G401.6 (cell line): ENCODE measurements around the gene MEN1.

Source experiments
- FAIRE-seq: peaks from 2 replicates; lab custom pipeline; 2012; peaks lifted over from hg19 to GRCh38; lab: Jason Lieb, UNC

The MEN1 gene

DNA sequence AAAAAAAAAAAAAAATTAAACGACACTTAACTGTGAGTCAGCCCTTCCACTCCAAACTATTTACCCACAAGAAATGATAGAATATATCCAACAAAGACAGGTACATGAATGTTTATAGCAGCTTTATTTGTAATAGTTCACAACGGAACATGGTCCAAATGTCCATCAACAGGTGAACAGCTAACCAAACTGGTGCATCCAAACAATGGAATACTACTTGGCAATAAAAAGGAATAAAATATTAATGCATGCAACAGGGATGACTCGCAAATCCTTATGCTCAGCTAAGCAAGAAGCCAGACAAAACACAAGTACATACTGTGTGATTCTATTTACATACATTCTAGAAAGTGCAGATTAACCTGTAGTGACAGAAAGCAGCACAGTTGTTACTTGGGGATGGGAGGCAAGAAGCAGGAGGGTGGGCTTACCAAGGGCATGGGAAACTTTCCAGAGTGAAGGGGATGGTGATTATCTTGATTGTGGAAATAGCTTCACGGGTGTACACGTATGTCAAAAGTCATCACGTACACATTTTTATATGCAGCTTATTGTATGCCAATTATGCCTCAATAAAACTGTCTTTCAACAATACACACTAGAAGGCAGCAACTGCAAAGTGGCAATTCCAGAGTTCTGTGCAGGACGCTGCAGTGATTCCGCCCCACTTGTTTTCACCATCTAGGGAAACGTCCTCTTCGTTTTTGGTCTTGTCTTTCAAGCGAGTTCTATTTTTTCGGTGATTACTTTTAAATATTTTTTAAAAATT lies 25.4 kb downstream of the MEN1 start:
- FAIRE-seq = no peak

DNA sequence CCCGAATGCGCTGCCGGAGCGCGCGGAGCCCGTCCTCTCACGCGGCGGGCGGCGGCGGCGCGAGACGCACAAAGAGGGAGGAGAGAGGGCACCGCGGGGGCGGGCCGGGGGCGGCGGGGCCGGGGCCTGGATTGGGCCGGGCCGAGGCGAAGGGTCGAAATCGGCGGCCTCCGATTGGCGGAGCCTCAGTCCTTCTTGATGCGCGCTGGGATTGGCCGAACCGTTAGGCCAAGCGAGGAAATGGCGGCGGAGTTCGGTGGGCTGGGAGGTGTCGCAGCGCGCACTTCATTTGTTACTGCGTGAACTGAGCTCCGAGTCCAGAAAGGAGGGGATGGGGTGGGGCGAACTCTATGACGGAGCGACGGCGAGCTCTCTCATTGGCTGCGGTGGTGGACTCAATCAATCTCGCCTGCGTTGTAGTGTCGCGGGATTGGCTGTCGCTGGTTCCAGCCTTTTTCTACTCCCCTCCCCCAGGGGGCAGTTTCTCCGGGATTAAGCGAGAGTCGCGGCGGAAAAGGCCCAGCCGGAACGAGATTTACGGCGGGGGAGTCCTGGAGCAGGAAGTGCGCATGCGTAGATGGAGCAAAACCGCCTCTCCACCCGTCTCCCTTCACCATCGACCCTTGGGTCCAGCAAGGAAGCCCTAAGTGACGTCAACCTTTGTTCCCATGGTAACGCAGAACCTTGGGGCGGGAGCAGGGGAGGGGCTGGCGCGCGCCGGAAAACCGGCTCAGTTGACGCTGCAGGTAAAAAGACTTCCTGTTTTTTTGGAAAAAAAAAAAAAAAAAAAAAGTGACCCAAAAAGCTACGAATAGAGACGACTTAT lies 31.7 kb downstream of the MEN1 start, which contains the start of gene SF1:
Gene SF1 (minus strand): TSS at position 70 of the 826 bp plus-strand sequence. CDS start 150 bp downstream, outside the sequence.
- peak; percentile 99 for FAIRE-seq

DNA sequence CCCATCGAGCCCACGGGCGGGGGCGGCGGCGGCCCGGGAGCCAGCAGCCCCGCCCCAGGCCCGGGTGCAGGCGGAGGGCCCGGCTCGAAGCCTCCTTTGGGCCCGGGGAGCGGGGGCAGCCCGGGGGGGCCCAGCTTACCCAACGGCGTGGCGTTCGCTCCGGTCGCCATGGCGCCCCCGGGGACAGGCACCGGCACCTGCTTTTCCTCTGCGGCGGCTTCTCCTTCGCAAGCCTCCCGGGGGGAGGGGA lies 32.2 kb downstream of the MEN1 start:
- no peak for FAIRE-seq

DNA sequence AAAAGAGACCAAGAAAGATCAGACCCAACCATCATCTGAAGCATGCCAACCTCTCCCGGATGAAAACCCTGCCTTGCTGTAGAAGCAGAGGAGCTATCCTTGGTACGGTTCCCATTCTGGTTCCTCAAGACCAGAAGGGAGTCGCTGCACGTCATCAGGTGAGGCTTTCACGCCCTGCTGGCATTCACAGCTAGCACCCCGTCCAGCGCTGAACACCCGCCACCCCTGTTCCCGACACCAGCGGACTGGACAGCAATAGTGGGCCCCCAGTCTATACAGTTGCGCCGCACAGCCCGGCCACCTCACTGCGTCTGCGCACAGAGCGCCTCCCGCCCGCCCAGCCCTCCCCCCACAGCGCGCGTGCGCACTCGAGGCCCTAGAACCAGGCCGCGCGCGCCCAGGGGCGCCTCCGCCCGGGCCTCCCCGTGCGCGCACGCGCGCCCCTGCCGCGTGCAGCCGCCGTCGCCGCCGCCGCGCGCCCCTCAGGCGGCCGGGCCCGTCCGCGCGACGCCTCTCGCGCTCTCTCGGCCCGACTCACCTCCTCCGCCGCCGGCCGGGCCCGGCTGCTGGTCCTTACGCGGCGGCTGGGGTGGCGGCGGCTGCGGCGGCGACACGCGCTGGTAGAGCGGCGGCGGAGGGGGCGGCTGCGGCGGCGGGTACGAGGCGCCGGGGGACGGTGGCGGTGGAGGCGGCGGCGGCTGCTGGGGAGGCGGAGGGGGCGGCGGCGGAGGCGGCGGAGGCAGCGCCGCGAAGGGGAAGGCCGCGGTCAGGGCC lies 32.7 kb downstream of the MEN1 start:
- FAIRE-seq = no peak

DNA sequence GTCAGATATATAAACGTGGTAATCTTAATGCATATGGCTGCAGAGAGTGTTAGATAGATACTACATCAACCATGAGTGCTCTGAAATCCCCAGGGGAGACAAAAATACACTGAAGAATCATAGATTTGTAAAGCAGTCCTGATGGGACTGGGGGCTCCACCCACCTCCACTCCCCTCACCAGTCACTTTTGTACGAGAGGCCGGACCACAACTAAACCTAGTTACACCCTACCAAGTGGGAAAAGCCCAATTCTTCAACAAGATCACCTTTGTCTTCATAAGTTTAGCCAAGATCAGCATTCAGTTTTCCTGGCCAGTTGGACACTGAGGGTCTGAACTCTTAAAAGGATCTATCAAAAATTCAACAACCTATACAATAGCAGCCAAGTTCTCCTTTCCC lies 33.5 kb downstream of the MEN1 start:
- no peak for FAIRE-seq

DNA sequence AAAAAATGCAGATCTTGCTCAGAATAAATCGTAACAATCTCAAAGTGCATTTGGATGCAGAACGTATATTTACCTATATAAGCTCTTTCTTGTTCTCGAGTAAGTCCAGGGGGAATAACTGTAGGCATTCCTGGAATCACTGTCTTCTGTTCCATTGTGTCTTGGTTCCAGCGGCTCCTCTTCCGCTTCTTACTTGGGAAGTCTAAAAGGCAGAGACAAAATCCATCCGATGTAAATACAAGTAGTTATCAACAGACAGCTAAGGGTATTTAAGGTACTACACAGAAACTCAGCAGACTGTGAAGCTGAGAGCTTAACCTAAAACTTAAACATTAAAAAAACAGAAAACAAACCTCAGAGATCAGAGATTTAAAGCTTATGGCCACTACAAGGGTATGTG lies 33.9 kb downstream of the MEN1 start:
- no peak for FAIRE-seq

DNA sequence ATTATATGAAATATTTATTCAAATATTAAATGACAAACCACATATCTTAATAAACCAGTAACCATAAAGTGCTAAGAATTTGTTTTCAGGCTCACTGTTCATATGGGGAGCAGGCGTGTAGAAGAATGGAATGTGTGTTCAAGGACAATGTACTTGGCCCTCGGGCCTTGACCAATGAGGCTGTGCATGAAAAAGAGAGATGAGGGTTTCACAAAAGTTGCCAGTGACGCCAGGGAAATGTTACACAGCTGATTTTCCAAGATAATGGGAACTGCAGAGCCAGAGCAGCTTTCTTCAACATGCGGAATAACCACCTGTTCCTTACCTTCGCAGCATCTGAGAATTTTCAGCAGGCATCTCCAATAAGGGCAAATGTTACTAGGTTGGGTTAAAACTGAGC lies 36.2 kb downstream of the MEN1 start:
- FAIRE-seq = no peak

DNA sequence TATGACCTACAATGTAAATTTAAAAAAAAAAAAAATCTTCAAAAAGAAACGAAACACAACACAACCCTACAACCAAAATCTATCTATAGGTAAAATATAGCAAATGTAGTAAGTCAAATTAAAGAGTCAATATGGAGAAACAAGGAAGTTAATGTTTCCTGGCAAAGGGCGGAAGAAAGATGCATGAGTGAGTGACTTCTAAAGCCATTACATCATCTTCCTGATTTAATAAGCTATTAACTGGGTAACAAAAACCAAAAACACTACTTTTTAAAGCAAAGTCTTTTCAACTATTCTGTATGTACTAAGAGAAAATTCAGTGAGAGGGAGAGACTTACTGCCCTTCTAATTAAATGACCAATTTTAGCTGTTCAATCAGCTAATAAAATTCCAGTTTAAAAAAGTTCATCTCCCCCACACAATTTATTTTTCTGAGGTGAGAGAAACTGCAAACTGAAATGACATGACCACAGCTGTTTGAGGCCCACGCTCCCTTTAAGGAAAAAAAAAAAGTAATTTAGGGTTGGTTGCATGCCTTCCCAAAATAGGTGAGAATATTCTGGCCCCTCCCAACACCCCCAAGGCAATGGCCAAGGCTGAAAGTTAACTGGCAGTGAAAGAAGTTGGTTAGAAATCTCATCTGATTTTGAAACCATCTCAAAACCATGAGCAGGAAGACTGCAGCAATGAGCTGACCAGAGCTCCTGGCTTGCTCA lies 37.9 kb downstream of the MEN1 start:
- no peak for FAIRE-seq

DNA sequence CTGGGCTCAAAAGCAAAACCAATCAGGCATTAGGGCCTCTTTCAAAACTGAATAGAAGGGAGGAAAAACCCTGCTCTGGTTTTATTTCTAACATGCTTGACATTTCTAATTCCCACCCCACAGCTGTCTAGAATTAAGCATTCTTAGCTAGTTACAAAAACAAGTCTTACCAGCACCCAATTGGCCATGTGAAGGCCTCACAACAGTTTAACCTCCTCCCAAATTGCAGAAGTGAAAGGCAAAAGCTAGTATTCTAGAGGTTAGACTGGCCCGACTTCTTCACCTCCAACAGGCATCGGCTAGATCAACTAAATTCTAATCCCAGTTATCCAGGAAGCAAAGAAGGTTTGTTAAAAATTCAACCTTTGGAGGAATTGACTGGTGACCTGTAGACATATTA lies 38.5 kb downstream of the MEN1 start:
- no peak for FAIRE-seq

DNA sequence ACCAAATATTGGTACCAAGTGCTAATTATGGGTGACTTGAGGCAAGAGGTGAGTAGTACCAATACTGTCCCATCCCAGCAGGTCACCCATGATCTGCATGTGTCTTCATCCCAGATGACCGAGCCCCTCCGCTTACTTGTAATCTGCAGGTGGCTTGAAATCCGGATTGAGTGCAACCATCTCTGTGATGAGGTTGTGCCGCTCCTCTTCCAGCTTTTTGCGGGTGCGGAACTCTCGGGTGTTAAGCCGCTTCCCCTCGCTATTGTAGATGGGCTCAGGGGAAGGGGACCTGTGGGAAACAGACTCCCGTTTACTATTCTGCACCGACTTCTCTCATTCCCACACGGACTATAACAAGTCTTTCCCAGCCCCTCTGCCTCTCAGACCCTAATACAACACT lies 40.2 kb downstream of the MEN1 start:
- no peak for FAIRE-seq

DNA sequence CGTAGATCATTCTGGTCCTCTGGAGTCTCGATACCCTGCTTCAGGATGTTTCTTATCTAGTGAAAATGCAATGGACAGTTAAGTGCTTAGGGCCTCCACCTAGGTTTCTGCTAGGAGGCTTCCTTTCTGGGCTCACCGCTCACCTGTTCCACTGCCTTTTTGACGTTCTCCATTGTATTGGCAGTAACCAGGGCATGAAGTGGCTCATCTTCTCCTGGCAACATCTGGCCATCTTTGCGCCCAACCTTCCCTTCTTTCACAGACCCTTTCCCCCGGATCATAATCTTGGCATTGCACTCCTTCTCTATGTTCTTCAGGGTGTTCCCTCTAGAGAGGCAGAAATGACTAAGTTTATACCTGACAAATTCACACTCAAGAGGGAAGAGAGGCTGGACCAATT lies 41.1 kb downstream of the MEN1 start:
- no peak for FAIRE-seq

DNA sequence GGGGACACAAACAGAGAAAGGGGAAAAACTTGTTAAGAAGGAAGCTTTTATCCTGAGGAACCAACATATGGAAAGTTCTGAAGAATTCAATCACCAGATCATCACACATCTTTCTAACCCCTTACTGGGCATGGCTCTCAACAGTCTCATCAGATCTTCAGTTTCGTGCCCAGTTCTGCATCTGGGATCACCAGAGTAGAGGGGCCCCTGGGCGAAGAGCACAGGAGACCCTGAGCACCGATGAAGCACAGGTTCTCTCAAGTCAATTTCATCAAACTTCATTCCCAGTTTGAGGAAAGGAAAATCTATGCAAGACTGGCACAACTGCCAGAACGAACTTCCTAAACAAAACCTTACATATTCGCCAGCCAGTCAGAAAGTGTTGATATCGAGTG lies 42.1 kb downstream of the MEN1 start:
- FAIRE-seq = no peak

DNA sequence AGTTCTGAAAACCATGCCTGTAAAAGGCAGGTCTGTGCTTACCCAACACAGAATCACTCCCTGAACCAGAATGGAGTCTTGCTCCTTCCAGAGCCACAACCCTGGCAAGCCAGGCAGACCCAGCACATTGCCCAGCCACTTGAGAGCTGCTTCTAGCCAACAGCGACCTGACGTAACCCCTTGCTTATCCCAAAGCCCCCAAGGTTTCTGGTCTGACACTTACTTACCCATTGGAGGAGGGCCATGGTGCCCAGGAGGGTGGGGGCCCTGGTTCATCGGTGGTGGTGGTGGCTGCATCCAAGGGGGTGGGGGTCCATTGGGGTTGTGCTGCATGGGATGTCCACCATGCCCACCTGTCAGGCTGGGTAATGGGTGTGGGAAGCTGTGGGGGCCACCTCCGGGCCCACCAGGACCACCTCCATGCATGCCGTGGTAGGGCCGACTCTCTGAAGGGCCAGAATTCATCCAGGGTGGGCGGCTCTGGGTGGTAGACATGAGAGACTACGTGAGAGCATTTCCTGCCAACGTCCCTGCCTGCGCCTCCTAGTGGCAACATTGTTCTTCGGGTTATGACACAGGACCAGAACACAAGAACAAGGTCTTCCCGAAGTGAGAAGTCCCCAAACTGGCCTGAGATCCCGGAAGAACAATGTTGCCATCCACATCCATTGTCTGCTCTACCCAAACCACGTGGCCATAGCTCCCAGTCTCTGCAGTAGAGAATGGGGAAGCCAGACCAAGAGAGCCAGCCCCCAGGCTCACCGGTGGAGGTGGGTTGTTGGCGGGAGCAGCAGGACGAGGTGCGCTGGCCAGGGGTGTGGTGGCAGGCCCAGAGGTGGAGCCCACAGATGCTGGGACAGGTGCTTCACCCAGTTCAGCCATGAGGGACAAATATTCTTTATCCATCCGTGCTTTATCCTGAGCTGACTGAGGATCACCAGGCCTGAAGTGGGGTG lies 42.7 kb downstream of the MEN1 start:
- FAIRE-seq = no peak

DNA sequence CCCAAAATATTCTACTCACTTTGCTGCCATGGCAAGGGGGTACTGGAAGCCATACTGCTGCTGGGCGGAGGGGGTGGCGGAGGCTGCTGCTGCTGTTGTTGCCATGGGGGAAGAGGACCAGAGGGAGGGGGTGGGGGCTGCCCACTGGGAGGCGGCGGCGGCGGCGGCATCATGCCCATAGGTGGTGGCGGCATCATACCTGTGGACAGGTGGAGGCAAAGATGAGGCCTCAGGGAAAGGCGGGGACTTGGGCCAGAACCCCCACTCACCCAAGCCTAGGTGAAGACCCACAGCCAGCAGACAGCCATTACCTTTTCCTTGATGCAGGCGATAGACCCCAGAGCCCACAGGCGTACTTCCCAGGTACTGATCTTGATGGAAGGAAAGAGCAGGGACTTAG lies 43.5 kb downstream of the MEN1 start:
- no peak for FAIRE-seq

DNA sequence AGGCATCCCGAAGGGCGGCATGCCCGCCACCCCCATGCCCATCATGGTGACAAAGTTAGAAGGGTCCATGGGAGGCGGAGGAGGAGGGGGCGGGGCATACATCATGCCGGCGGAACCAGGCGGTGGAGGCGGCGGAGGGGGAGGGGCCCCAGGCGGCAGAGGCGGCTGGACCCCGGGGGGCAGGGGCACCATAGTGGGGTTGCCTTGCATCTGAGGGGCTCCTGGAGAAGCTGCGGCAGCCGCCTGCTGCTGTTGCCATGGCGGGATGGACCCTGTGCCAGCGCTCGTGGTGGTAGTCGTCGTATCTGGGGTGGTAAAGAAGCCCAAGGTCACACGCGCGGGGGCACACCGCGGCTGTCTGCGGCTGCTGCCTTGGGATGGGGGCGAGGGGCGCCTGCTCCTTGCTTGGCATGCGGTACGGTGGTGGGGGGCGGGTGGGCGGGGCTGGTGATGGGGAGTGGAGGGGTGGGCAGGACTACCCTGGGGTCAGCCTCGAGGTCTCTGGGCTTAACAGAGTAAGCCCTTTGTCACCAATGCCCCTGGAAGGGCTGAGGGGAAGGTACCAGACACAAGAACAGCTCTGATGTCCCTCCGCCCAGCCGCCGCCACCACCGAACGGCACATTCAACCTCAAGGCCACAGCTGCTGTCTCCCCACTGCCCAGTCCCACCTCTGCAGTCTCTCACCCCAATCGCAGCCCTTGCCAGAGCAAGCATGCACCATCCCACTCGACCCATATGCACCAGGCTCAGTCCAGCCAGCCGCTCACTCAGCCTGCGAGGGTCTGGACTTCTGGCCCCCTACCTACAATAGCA lies 44.3 kb downstream of the MEN1 start:
- FAIRE-seq = no peak

DNA sequence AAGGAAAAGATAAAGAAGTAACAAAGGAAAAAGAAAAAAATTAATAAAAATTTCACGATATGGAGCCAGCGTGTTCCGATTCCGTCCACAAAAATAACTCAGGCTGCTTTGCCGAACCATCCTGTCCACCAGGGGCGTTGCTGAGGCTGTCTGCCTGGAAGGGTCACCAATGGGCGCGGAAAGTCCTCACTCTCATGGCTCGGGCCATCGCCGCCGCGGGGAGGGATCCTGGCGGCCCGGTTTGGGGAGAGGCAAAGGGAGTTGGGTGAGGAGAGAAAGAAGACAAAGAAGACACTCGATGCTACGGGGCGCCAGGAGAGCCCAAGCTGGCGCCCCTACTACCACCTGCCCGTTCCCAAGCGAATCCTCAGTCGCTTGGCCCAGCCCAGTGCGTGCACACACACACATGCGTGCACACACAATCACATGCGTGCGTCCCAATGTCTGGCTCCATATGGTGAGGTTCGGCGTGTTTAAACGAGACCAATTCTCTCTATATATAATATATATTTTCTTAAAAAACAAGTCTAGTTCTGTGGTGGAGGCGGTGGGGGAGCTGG lies 45.0 kb downstream of the MEN1 start:
- no peak for FAIRE-seq

DNA sequence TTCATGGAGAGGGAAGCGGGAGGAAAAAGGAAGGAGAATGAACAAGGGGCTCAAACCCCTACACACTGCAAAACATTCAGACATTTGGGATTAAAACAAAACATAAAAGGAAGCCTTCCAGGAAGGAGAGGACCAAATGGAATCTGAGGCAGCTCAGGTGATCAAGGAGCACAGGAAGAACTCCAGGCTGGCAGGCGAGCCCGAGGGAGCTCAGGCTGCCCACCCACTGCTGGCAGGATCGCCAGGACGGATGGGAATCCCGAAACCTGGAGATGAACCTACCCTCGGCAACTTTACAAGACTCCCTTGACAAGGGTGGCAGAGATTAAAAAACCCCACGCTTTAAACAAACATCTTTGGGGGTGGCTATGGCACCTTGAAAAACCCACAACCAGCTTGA lies 45.6 kb downstream of the MEN1 start:
- no peak for FAIRE-seq

DNA sequence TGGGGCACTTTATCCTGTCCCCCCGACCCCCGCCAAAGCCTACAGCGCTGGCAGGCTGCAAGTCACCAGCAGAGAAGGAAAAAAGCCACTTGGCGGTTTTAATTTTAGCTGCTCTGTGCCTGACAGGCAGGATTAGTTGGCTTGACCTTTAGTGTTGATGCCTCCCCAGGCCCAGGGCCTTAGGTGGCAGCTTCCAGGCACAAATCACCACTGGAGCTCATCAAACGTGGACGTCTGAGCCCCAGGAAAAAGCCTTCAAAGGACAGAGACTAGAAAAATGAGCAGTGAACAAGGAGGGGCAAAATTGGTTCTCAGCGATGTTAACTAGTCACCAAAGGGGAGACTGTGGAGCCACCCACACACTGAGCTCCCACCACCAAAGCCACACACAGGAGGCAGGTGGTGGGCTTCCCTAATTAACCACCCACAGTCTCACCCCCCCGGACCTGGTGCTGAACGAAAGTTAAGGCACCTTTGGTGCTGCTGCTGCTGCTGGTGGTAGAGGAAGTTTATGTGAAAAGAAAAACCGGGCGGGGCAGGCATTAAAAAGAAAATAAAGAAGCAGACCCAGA lies 46.2 kb downstream of the MEN1 start:
- FAIRE-seq = no peak

DNA sequence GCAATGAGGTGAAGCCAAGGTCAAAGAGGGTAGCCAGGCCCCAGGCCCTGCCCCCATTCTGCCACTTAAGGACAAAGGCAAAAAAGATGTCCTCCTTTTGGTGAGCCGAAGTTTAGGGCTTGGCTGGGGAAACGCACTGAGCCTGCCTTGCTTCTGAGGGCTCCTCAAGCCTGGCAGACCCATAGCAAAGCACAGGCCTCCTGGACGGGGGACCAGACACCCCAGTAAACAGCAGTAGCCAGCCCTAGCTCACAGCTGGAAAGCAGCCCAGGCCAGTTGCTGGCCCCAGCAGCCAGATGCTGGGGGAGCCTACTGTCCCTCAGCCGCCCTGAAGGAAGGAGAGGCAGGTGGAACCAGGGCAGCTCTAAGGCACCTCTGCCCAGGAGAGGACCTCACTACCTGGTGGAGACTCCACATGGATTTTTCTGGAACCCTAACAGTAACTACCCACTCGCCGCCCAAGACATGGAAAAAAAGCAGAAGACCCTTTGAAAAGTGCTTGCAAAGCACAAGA lies 46.8 kb downstream of the MEN1 start:
- no peak for FAIRE-seq
